Esophagus muscularis mucosa (tissue), 4 donors: ENCODE data around the gene MARCHF9. TPM values are rescaled to one million over a fixed set of nuclear protein-coding genes. Genes with fewer than 3 reads are reported as not detected.

Experiments
- DNase-seq: peaks from one replicate; pipeline ENCODE4 v3.0.0-alpha.2; 2017; ENCODE audit errors: extremely low spot score
- H3K27ac ChIP-seq, 4 donors: fragments of 200-600 bp; sonication (generic); replicated peaks in 1 of 4; 1 replicate in 3 of 4; 2 replicates in 1 of 4; pipeline ENCODE4 v1.5.1; 2016 to 2019; ENCODE audit warnings: mild to moderate bottlenecking in 1 of 4
- H3K27me3 ChIP-seq, 4 donors: fragments of 200-600 bp; sonication (generic); one replicate each; pipeline versions ENCODE4 v1.5.1 to v1.6.0; 2016 to 2019
- H3K36me3 ChIP-seq, 4 donors: fragments of 200-600 bp; sonication (generic); one replicate each; pipeline ENCODE4 v1.5.1; 2016 to 2019
- H3K4me1 ChIP-seq, 4 donors: fragments of 200-600 bp; sonication (generic); one replicate each; pipeline ENCODE4 v1.5.1; 2016 to 2019
- H3K4me3 ChIP-seq, 4 donors: fragments of 200-600 bp; sonication (generic); 1 replicate in 2 of 4; 2 replicates in 2 of 4; pipeline ENCODE4 v1.5.1; 2016 to 2019; ENCODE audit warnings: mild to moderate bottlenecking in 4 of 4, moderate library complexity in 1 of 4
- H3K9me3 ChIP-seq, 4 donors: fragments of 200-600 bp; sonication (generic); 1 replicate in 3 of 4; 2 replicates in 1 of 4; pipeline ENCODE4 v1.5.1; 2016 to 2019
- CTCF ChIP-seq, 3 experiments: fragments of 200-600 bp in 2 of 3; fragments of 450-650 bp in 1 of 3; sonication (generic) in 2 of 3; IDR thresholded peaks; one replicate each; pipeline ENCODE4 v1.5.1; 2017 to 2019; ENCODE audit warnings: antibody characterized with exemption in 3 of 3, mild to moderate bottlenecking in 2 of 3, moderate library complexity in 1 of 3
- EP300 ChIP-seq: sonication (generic); formaldehyde crosslinking; IDR thresholded peaks from one replicate; pipeline ENCODE4 v1.6.1; 2017; ENCODE audit warnings: antibody characterized with exemption
- POLR2A ChIP-seq: fragments of 450-650 bp; IDR thresholded peaks from one replicate; pipeline ENCODE4 v1.6.1; 2017; ENCODE audit warnings: antibody characterized with exemption, moderate library complexity, mild to moderate bottlenecking, low read depth
- POLR2AphosphoS5 ChIP-seq, 2 donors: sonication (generic); formaldehyde crosslinking; IDR thresholded peaks; one replicate each; pipeline ENCODE4 v1.6.1; 2017; ENCODE audit warnings: antibody characterized with exemption in 2 of 2
- WGBS: methylation state at CpG from one replicate; pipeline ENCODE4 v1.1.5; 2018; 5-methylcytosine and 5-hydroxymethylcytosine counted together
- intact Hi-C: fragments of 100-400 bp; cut with DNase I; formaldehyde crosslinking; loops from one replicate; pipeline ENCODE4 v1.15.1; 2023
- total RNA-seq, 4 donors: library from RNA; depleted of rRNA; stranded (reverse); fragments of >200 nt; gene quantifications; one replicate each; pipeline versions ENCODE4 v1.1.0 to v1.2.1, GENCODE V29; 2016

MARCHF9 gene
- total RNA-seq, 4 donors from 2014 or later = 5.6 to 16.9 (median 10.7) TPM

DNA sequence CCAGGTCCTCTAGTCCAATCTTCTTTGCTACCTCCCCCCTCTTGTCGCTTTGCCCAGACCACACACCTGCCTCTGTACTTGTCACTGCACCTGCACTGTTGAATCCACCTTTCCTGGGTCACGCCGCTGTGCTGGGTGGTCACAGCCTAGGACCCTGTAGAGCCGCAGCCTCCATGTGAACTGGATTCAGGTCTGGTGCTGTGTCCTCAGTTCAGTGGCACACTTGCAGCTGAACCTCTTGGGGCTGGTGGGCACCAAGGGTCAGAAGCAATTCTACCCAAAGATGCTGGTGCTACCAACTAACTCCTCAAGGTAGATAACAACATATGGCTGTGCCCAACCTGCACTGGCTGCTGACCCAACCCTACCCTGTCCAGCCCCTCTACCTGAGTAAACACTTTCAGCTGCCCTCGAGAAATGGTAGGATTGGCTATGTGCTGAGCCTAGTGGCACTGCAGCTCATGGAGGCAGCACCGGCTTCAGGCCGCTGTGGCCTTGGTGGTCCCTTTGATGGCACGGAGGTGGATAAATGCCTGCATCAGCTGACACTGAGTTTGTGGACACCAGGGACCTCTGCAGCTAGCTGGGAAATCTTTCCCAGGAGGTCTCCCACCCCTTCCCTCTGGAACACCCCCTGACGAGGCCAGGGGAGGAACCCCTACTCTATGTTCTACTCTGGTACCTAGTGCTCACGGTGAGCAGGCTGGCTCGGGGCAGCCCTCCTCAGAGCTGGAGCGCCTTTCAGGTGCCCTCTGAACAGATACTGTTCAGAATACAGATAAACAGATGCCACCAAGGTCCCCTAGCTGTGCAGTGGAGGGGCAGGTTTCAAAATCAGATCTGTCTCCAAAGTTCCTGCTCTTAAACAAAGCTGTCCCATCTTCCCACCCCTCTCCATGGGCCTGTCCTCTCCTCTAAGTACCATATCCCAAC is 30.6 kb upstream of the MARCHF9 start:
- intact Hi-C loops = no loop called here
- WGBS = 91% methylated on average over 12 of the region's 12 CpGs
- peak; percentile 89 for DNase-seq
- H3K27ac ChIP-seq = no peak overlapping the region
- peaks cover 6 to 45% (median 13%) of the 10 kb centered on the region in 4 donors for H3K27me3 ChIP-seq
- H3K36me3 ChIP-seq = peaks cover 19 to 29% (median 28%) of the 10 kb centered on the region in 4 donors
- H3K9me3 ChIP-seq = no peaks in the 10 kb centered on the region
- no peak overlapping the region for H3K4me3 ChIP-seq
- TF ChIP-seq CTCF (IDR thresholded peaks at IDR 0.05) (no peak), POLR2A (no peak), EP300 (no peak), POLR2AphosphoS5 (IDR thresholded peaks at IDR 0.05) (peak in 1 of 2 donors; percentile 7)
- peaks cover 14 to 25% (median 21%) of the 10 kb centered on the region in 4 donors for H3K4me1 ChIP-seq

DNA sequence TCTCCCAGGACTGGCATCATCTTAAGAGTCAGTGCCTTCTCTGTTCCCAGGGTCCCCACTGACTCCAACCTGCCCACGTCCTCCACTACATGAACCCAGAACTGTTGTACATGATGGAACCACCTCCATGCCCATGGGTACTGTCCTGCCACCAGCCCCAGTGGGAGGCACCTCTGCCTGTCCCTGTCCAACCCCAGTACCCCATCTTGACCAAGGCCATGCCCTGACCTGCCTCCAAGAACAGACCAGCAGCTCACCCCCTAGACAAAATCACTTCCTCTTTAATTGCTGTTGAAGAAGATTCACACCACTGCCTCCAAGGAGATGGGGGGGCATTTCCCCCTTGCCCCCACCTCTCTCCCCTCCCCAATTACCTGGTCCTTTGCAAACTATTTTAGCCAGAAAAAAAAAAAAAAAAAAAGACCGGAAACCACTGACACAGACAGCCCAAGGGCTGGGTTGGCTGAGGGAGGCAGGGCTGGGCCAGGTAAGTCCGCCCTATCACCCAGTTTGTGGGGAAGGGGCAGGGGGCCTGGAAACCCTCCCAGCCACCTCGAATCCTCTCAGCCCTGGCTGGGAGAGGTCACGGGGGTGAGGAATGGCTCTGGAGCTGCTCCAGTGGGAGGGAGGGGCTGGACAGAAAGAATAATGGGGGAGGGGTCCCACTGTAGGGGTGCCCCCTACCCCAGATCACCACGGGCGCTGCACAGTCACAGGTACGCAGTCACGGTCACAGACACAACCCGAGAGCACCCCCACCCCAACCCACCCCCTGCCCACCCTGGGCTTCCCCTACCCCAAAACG is 29.8 kb upstream of the MARCHF9 start:
- TF ChIP-seq CTCF (IDR thresholded peaks at IDR 0.05) = no peak
- no peak for TF ChIP-seq POLR2AphosphoS5 (IDR thresholded peaks at IDR 0.05)
- TF ChIP-seq EP300 = no peak
- no peak for TF ChIP-seq POLR2A
- Histone ChIP-seq H3K4me3 (no peak overlapping the region), H3K27ac (no peak overlapping the region), H3K4me1 (peaks cover 14 to 25% (median 21%) of the 10 kb centered on the region in 4 donors), H3K27me3 (peaks cover 6 to 45% (median 13%) of the 10 kb centered on the region in 4 donors), H3K9me3 (no peaks in the 10 kb centered on the region), H3K36me3 (peaks cover 11 to 20% (median 20%) of the 10 kb centered on the region in 4 donors)
- 56% methylated on average over 6 of the region's 11 CpGs for WGBS
- intact Hi-C loops = no loop called here
- peak; percentile 75 for DNase-seq

GRCh38 chr12:57725851-57726150 is 29.1 kb upstream of the MARCHF9 start:
- peak overlapping the region in 3 of 4 donors; percentile 43 to 56 (median 54) for H3K27ac ChIP-seq
- intact Hi-C loops = no loop called here
- peaks cover 14 to 25% (median 21%) of the 10 kb centered on the region in 4 donors for H3K4me1 ChIP-seq
- H3K9me3 ChIP-seq = no peaks in the 10 kb centered on the region
- peaks cover 5 to 13% (median 13%) of the 10 kb centered on the region in 4 donors for H3K36me3 ChIP-seq
- peak overlapping the region; percentile 60 to 75 (median 65) for H3K4me3 ChIP-seq
- peaks cover 6 to 52% (median 13%) of the 10 kb centered on the region in 4 donors for H3K27me3 ChIP-seq
- TF ChIP-seq POLR2A (no peak), EP300 (no peak), POLR2AphosphoS5 (IDR thresholded peaks at IDR 0.05) (no peak), CTCF (IDR thresholded peaks at IDR 0.05) (no peak)
- 26% methylated on average over 4 of the region's 10 CpGs for WGBS
- DNase-seq = no peak

GRCh38 chr12:57726151-57726883 is 28.6 kb upstream of the MARCHF9 start:
- H3K4me1 ChIP-seq = peaks cover 14 to 25% (median 21%) of the 10 kb centered on the region in 4 donors
- peaks cover 0 to 8% (median 8%) of the 10 kb centered on the region in 4 donors for H3K36me3 ChIP-seq
- 24% methylated on average over 12 of the region's 79 CpGs for WGBS
- H3K9me3 ChIP-seq = no peaks in the 10 kb centered on the region
- intact Hi-C loops = no loop called here
- H3K4me3 ChIP-seq = peak overlapping the region; percentile 60 to 75 (median 65)
- H3K27ac ChIP-seq = peak overlapping the region; percentile 43 to 56 (median 54)
- DNase-seq = no peak
- peaks cover 6 to 57% (median 13%) of the 10 kb centered on the region in 4 donors for H3K27me3 ChIP-seq
- TF ChIP-seq POLR2AphosphoS5 (IDR thresholded peaks at IDR 0.05) (peak; percentile 29 to 33), EP300 (no peak), CTCF (IDR thresholded peaks at IDR 0.05) (peak; percentile 52 to 77 (median 56)), POLR2A (no peak)
